HepG2 (cell line): ENCODE results near the gene DNMT3A. TPM values are rescaled to one million over a fixed set of nuclear protein-coding genes. Genes with fewer than 3 reads are reported as not detected.

Experiments
- ARNT2 ChIP-seq: sonication (generic); formaldehyde crosslinking; IDR thresholded peaks from 2 replicates; pipeline ENCODE4 v1.8.0; 2022; ENCODE audit warnings: mild to moderate bottlenecking, low read depth, missing genetic modification reagents, moderate library complexity
- ATF7-NPFF ChIP-seq: sonication (generic); formaldehyde crosslinking; IDR thresholded peaks from 2 replicates; pipeline ENCODE4 v1.8.1; 2023; ENCODE audit warnings: mild to moderate bottlenecking, low read depth, missing genetic modification reagents, moderate library complexity
- MAFK ChIP-seq, 2 experiments: IDR thresholded peaks in 1 of 2; conservative IDR thresholded peaks in 1 of 2; 2 replicates each; pipeline ENCODE4 v1.6.1; 2011; ENCODE audit warnings: improper control_type of control experiment in 2 of 2, low read length in 2 of 2
- ZFP91 ChIP-seq: sonication (generic); formaldehyde crosslinking; IDR thresholded peaks from 2 replicates; pipeline ENCODE4 v1.9.0; 2022; ENCODE audit warnings: missing genetic modification reagents, mild to moderate bottlenecking, borderline replicate concordance
- ZNF274 ChIP-seq: sonication (generic); formaldehyde crosslinking; IDR thresholded peaks from 2 replicates; pipeline ENCODE4 v1.5.1; 2020; ENCODE audit warnings: mild to moderate bottlenecking, missing genetic modification reagents
- ZNF281 ChIP-seq: sonication (generic); formaldehyde crosslinking; IDR thresholded peaks from 2 replicates; pipeline ENCODE4 v1.4.0; 2020; ENCODE audit warnings: missing genetic modification reagents, borderline replicate concordance
- ZNF543 ChIP-seq: sonication (generic); formaldehyde crosslinking; IDR thresholded peaks from 2 replicates; pipeline ENCODE4 v1.4.0; 2020; ENCODE audit warnings: mild to moderate bottlenecking, missing genetic modification reagents
- ZNF646 ChIP-seq: sonication (generic); formaldehyde crosslinking; IDR thresholded peaks from 2 replicates; pipeline ENCODE4 v1.9.0; 2021; ENCODE audit warnings: mild to moderate bottlenecking, missing genetic modification reagents
- ZNF788 ChIP-seq: sonication (generic); formaldehyde crosslinking; IDR thresholded peaks from 2 replicates; pipeline ENCODE4 v1.5.0; 2020; ENCODE audit warnings: mild to moderate bottlenecking, missing genetic modification reagents, borderline replicate concordance
- ZZZ3 ChIP-seq: sonication (generic); formaldehyde crosslinking; IDR thresholded peaks from 2 replicates; pipeline ENCODE4 v1.4.0; 2020; ENCODE audit warnings: missing genetic modification reagents, mild to moderate bottlenecking, borderline replicate concordance
- polyA plus RNA-seq, 8 experiments: library from polyadenylated mRNA; depleted of rRNA in 3 of 8; stranded (reverse) in 7 of 8; unstranded in 1 of 8; fragments of >200 nt; fragmentation: Illumina TruSeq in 4 of 8; extraction: Trizol in 4 of 8; gene quantifications; 2 replicates each; pipeline versions ENCODE4 v1.2.1 to v1.2.3, GENCODE V29; 2011 to 2016; ENCODE audit warnings: low read depth in 4 of 8, missing spikeins in 1 of 8, mixed read lengths in 1 of 8; ENCODE audit not compliant: insufficient read depth in 1 of 8
- total RNA-seq, 5 experiments: library from RNA; depleted of rRNA; stranded (reverse); fragments of >200 nt; fragmentation: Illumina TruSeq; extraction: Trizol; gene quantifications; 2 replicates each; pipeline ENCODE4 v1.2.3, GENCODE V29; 2016; ENCODE audit warnings: low read depth in 1 of 5

The DNMT3A gene
- total and polyA plus RNA-seq, 2 of the 13 experiments (the other 11 are each of a cell fraction or from before 2014, with no cell fraction given), result 14.7 to 29.1 TPM

- TF ChIP-seq ZNF646 (0 out of 2 replicates have a peak, but pooled peaks have one; percentile 13), ATF7-NPFF (CRISPR knock-in tag) (0 out of 2 replicates have a peak, but pooled peaks have one; percentile 10), MAFK (conservative IDR thresholded peaks at IDR 0.05 in 1 of 2, IDR thresholded peaks at IDR 0.05 in 1 of 2; ENCODE audit: low read length in 2 of 2) (no peak), ZNF274 (CRISPR knock-in tag) (0 out of 2 replicates have a peak, but pooled peaks have one; percentile 25), ZNF543 (CRISPR knock-in tag) (0 out of 2 replicates have a peak, but pooled peaks have one; percentile 52), ZZZ3 (CRISPR knock-in tag) (0 out of 2 replicates have a peak, but pooled peaks have one; percentile 56), ZNF281 (no peak), ZFP91 (CRISPR knock-in tag) (0 out of 2 replicates have a peak, but pooled peaks have one; percentile 19), ZNF788 (CRISPR knock-in tag) (0 out of 2 replicates have a peak, but pooled peaks have one; percentile 33), ARNT2 (CRISPR knock-in tag) (0 out of 2 replicates have a peak, but pooled peaks have one; percentile 31)
These were observed 19.7 kb upstream of the DNMT3A start (continued) for GRCh38 chr2:25361261-25362048.
